HG03439 (cell line): ENCODE data around the gene NDUFB5.

Source experiments
- ATAC-seq: cut with Tn5 transposase; IDR thresholded peaks from one replicate; pipeline ENCODE4 v1.9.1; 2021; ENCODE audit warnings: mild to moderate bottlenecking, moderate library complexity; ENCODE audit not compliant: unreplicated experiment

The NDUFB5 gene

GRCh38 chr3:179673523-179673922 lies 68.9 kb downstream of the NDUFB5 start:
- ATAC-seq = no peak

- no peak for ATAC-seq
Observed at GRCh38 chr3:179676081-179676480, 71.5 kb downstream of the NDUFB5 start.
